ENCODE results near the gene DISC1.
"Not testable (repeated sequence)": the region's sequence is repeated elsewhere in the genome, so short reads cannot be mapped to it uniquely, and the experiment has no call there.

The DISC1 gene

GRCh38 chr1:231634323-231635013, 7.9 kb downstream of the DISC1 start:
- DNase-seq (ENCODE audit: low read depth in 1 of 2, low spot score in 1 of 2) = no peak

GRCh38 chr1:231636157-231636556, 9.6 kb downstream of the DISC1 start:
- no peak for DNase-seq (ENCODE audit: low read depth in 1 of 2, low spot score in 1 of 2)

- DNase-seq (ENCODE audit: low read depth in 1 of 2, low spot score in 1 of 2) = not testable (repeated sequence)
Measured at GRCh38 chr1:231636922-231637321, 10.3 kb downstream of the DISC1 start.

GRCh38 chr1:231638647-231639046, 12.1 kb downstream of the DISC1 start:
- no peak for DNase-seq (ENCODE audit: low read depth in 1 of 2, low spot score in 1 of 2)

GRCh38 chr1:231639819-231640218, 13.2 kb downstream of the DISC1 start:
- no peak for DNase-seq (ENCODE audit: low read depth in 1 of 2, low spot score in 1 of 2)

GRCh38 chr1:231641444-231641843, 14.9 kb downstream of the DISC1 start:
- not testable (repeated sequence) for DNase-seq (ENCODE audit: low read depth in 1 of 2, low spot score in 1 of 2)

- DNase-seq (ENCODE audit: low read depth in 1 of 2, low spot score in 1 of 2) = not testable (repeated sequence)
Measured at GRCh38 chr1:231642061-231642460, 15.5 kb downstream of the DISC1 start.

GRCh38 chr1:231642618-231643017, 16.0 kb downstream of the DISC1 start:
- no peak for DNase-seq (ENCODE audit: low read depth in 1 of 2, low spot score in 1 of 2)

- DNase-seq (ENCODE audit: low read depth in 1 of 2, low spot score in 1 of 2) = no peak
Measured at GRCh38 chr1:231643071-231643934, 16.7 kb downstream of the DISC1 start.

GRCh38 chr1:231643935-231644237, 17.3 kb downstream of the DISC1 start:
- DNase-seq (ENCODE audit: low read depth in 1 of 2, low spot score in 1 of 2) = no peak

GRCh38 chr1:231645634-231646033, 19.0 kb downstream of the DISC1 start:
- not testable (repeated sequence) for DNase-seq (ENCODE audit: low read depth in 1 of 2, low spot score in 1 of 2)

- DNase-seq (ENCODE audit: low read depth in 1 of 2, low spot score in 1 of 2) = not testable (repeated sequence)
Measured at GRCh38 chr1:231646165-231646564, 19.6 kb downstream of the DISC1 start.

- not testable (repeated sequence) for DNase-seq (ENCODE audit: low read depth in 1 of 2, low spot score in 1 of 2)
Measured at GRCh38 chr1:231651621-231652260, 25.2 kb downstream of the DISC1 start.

- DNase-seq (ENCODE audit: low read depth in 1 of 2, low spot score in 1 of 2) = no peak
Measured at GRCh38 chr1:231653632-231654031, 27.0 kb downstream of the DISC1 start.

GRCh38 chr1:231656741-231657140, 30.2 kb downstream of the DISC1 start:
- no peak for DNase-seq (ENCODE audit: low read depth in 1 of 2, low spot score in 1 of 2)

GRCh38 chr1:231658223-231658622, 31.6 kb downstream of the DISC1 start:
- not testable (repeated sequence) for DNase-seq (ENCODE audit: low read depth in 1 of 2, low spot score in 1 of 2)

- no peak for DNase-seq (ENCODE audit: low read depth in 1 of 2, low spot score in 1 of 2)
Measured at GRCh38 chr1:231660198-231660597, 33.6 kb downstream of the DISC1 start.

- DNase-seq (ENCODE audit: low read depth in 1 of 2, low spot score in 1 of 2) = no peak
Measured at GRCh38 chr1:231663211-231663792, 36.7 kb downstream of the DISC1 start.

- no peak for DNase-seq (ENCODE audit: low read depth in 1 of 2, low spot score in 1 of 2)
Measured at GRCh38 chr1:231665101-231665500, 38.5 kb downstream of the DISC1 start.

- DNase-seq (ENCODE audit: low read depth in 1 of 2, low spot score in 1 of 2) = no peak
Measured at GRCh38 chr1:231665726-231666125, 39.1 kb downstream of the DISC1 start.

GRCh38 chr1:231666220-231666936, 39.8 kb downstream of the DISC1 start:
- DNase-seq (ENCODE audit: low read depth in 1 of 2, low spot score in 1 of 2) = no peak

All from activated CD4-positive, alpha-beta T cell treated with anti-CD3 and anti-CD28 coated beads, Interleukin-2, amount 50 U/mL, for 24 hours (primary cell).